ENCODE results near the gene ACCS.

The ACCS gene

GRCh38 chr11:44030996-44031395 is 35.1 kb upstream of the ACCS start:
- Histone ChIP-seq H3K18ac (ENCODE audit: low read length) (no peak overlapping the region), H2BK15ac (ENCODE audit: low read length) (no peak overlapping the region), H3K79me1 (ENCODE audit: low read depth, low read length) (no peaks in the 10 kb centered on the region), H3K14ac (ENCODE audit: low read length) (no peak overlapping the region), H3K4me1 (ENCODE audit: control insufficient read depth in 2 of 2, insufficient read depth in 1 of 2, low read depth in 1 of 2, low read length in 2 of 2) (peaks cover 10 to 22% of the 10 kb centered on the region in 2 donors), H3K36me3 (replicated peaks in 1 of 2; ENCODE audit: control insufficient read depth in 2 of 2, insufficient read depth in 2 of 2, low read length in 2 of 2) (no peaks in the 10 kb centered on the region), H3K27me3 (ENCODE audit: control insufficient read depth in 3 of 3, insufficient read depth in 3 of 3, low read depth in 1 of 3, low read length in 3 of 3) (peaks cover 0 to 3% (median 0%) of the 10 kb centered on the region in 3 experiments), H3K23ac (ENCODE audit: low read depth, low read length, poor library complexity) (no peak overlapping the region), H2BK120ac (ENCODE audit: low read depth, low read length) (no peak overlapping the region), H4K8ac (ENCODE audit: low read depth, low read length) (no peak overlapping the region), H4K91ac (ENCODE audit: low read depth, low read length, poor library complexity) (no peak overlapping the region), H3K9me3 (replicated peaks in 1 of 2; ENCODE audit: control insufficient read depth in 2 of 2, insufficient read depth in 1 of 2, low read depth in 1 of 2, low read length in 2 of 2) (no peaks in the 10 kb centered on the region), H3K4me3 (ENCODE audit: low read length in 2 of 2) (no peak overlapping the region), H2BK5ac (ENCODE audit: low read length) (no peak overlapping the region), H3K4ac (ENCODE audit: low read length) (no peak overlapping the region), H2AFZ (ENCODE audit: low read length) (no peak overlapping the region), H2BK12ac (ENCODE audit: low read length) (no peak overlapping the region), H2AK5ac (ENCODE audit: low read depth, low read length) (no peak overlapping the region), H3K4me2 (ENCODE audit: insufficient read depth, low read length, poor library complexity, severe bottlenecking) (no peak overlapping the region), H3K27ac (replicated peaks; ENCODE audit: low read length) (no peak overlapping the region), H3K9ac (ENCODE audit: low read depth, low read length, poor library complexity) (no peak overlapping the region)
- DNase-seq (ENCODE audit: low spot score), result no peak
- WGBS, 2 donors (ENCODE audit: extremely low coverage in 2 of 2, insufficient read length in 2 of 2, insufficient replicate concordance in 1 of 2), result no CpG with 5 or more reads among the region's 5 CpGs

- Histone ChIP-seq H3K27ac (replicated peaks; ENCODE audit: low read length) (no peak overlapping the region), H3K4ac (ENCODE audit: low read length) (no peak overlapping the region), H3K4me3 (ENCODE audit: low read length in 2 of 2) (no peak overlapping the region), H3K9ac (ENCODE audit: low read depth, low read length, poor library complexity) (no peak overlapping the region), H3K18ac (ENCODE audit: low read length) (no peak overlapping the region), H3K14ac (ENCODE audit: low read length) (no peak overlapping the region), H3K23ac (ENCODE audit: low read depth, low read length, poor library complexity) (no peak overlapping the region), H4K8ac (ENCODE audit: low read depth, low read length) (no peak overlapping the region), H3K79me1 (ENCODE audit: low read depth, low read length) (no peaks in the 10 kb centered on the region), H3K9me3 (replicated peaks in 1 of 2; ENCODE audit: control insufficient read depth in 2 of 2, insufficient read depth in 1 of 2, low read depth in 1 of 2, low read length in 2 of 2) (no peaks in the 10 kb centered on the region), H4K91ac (ENCODE audit: low read depth, low read length, poor library complexity) (no peak overlapping the region), H3K27me3 (ENCODE audit: control insufficient read depth in 3 of 3, insufficient read depth in 3 of 3, low read depth in 1 of 3, low read length in 3 of 3) (peaks cover 0 to 3% (median 0%) of the 10 kb centered on the region in 3 experiments), H2AK5ac (ENCODE audit: low read depth, low read length) (no peak overlapping the region), H2BK5ac (ENCODE audit: low read length) (no peak overlapping the region), H3K4me2 (ENCODE audit: insufficient read depth, low read length, poor library complexity, severe bottlenecking) (no peak overlapping the region), H3K36me3 (replicated peaks in 1 of 2; ENCODE audit: control insufficient read depth in 2 of 2, insufficient read depth in 2 of 2, low read length in 2 of 2) (no peaks in the 10 kb centered on the region), H3K4me1 (ENCODE audit: control insufficient read depth in 2 of 2, insufficient read depth in 1 of 2, low read depth in 1 of 2, low read length in 2 of 2) (peaks cover 10 to 22% of the 10 kb centered on the region in 2 donors), H2AFZ (ENCODE audit: low read length) (no peak overlapping the region), H2BK120ac (ENCODE audit: low read depth, low read length) (no peak overlapping the region), H2BK15ac (ENCODE audit: low read length) (no peak overlapping the region), H2BK12ac (ENCODE audit: low read length) (no peak overlapping the region)
- WGBS, 2 donors (ENCODE audit: extremely low coverage in 2 of 2, insufficient read length in 2 of 2, insufficient replicate concordance in 1 of 2), result no CpG with 5 or more reads among the region's 5 CpGs
- DNase-seq (ENCODE audit: low spot score), result no peak
These were observed 34.5 kb upstream of the ACCS start for GRCh38 chr11:44031549-44031948.

DNA sequence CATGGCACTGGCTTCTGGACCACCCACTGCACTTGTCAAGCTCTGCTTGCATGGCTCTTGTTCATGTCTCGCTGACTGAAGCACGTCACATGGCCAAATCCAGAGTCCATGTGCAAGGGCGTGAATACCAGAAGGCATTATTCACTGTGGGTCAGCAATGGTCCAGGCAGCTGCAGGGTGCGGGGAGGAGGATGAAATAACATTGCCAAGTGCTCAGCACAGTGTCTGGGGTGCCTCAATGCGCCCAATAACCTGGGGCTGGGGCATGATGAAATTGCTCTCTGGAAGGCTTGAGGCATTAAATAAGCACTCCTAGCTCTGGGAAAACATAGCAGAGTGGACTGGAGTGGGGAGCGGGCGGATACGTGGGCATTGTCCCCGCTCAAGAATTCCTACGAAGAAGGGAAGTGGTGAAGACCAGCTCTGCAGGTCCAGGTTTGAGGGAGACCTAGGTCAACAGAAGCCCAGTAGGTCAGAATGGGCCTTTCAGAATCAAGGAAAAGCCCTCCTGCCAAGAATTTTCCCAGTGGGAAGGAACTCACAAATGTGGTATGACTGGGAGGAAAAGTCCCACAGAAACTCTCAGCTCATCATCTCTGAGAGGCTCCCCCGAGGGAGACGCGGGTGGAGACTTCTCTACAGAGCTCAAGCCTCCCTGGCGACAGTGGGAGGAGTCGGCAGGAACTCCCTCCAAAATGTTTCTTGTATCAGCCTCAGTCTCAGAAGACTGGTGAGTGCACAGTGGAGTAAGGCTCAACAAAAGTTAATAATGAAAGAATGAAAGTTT is 33.6 kb upstream of the ACCS start:
- WGBS, 2 donors (ENCODE audit: extremely low coverage in 2 of 2, insufficient read length in 2 of 2, insufficient replicate concordance in 1 of 2), result no CpG with 5 or more reads among the region's 15 CpGs
- H2BK12ac ChIP-seq (ENCODE audit: low read length), result peak overlapping the region; percentile 79
- H3K79me1 ChIP-seq (ENCODE audit: low read depth, low read length), result no peaks in the 10 kb centered on the region
- no peak for DNase-seq (ENCODE audit: low spot score)
- H2BK5ac ChIP-seq (ENCODE audit: low read length), result no peak overlapping the region
- H3K4ac ChIP-seq (ENCODE audit: low read length), result peak overlapping the region; percentile 80
- no peak overlapping the region for H3K27ac ChIP-seq (replicated peaks; ENCODE audit: low read length)
- H2BK15ac ChIP-seq (ENCODE audit: low read length), result peak overlapping the region; percentile 60
- H3K27me3 ChIP-seq (ENCODE audit: control insufficient read depth in 3 of 3, insufficient read depth in 3 of 3, low read depth in 1 of 3, low read length in 3 of 3), result peaks cover 0 to 3% (median 0%) of the 10 kb centered on the region in 3 experiments
- no peak overlapping the region for H3K4me2 ChIP-seq (ENCODE audit: insufficient read depth, low read length, poor library complexity, severe bottlenecking)
- H3K18ac ChIP-seq (ENCODE audit: low read length), result peak overlapping the region; percentile 82
- H4K8ac ChIP-seq (ENCODE audit: low read depth, low read length), result no peak overlapping the region
- H4K91ac ChIP-seq (ENCODE audit: low read depth, low read length, poor library complexity), result no peak overlapping the region
- H3K9ac ChIP-seq (ENCODE audit: low read depth, low read length, poor library complexity), result no peak overlapping the region
- H3K14ac ChIP-seq (ENCODE audit: low read length), result no peak overlapping the region
- H2BK120ac ChIP-seq (ENCODE audit: low read depth, low read length), result peak overlapping the region; percentile 84
- no peaks in the 10 kb centered on the region for H3K36me3 ChIP-seq (replicated peaks in 1 of 2; ENCODE audit: control insufficient read depth in 2 of 2, insufficient read depth in 2 of 2, low read length in 2 of 2)
- H3K23ac ChIP-seq (ENCODE audit: low read depth, low read length, poor library complexity), result peak overlapping the region; percentile 40
- H2AK5ac ChIP-seq (ENCODE audit: low read depth, low read length), result peak overlapping the region; percentile 15
- no peak overlapping the region for H2AFZ ChIP-seq (ENCODE audit: low read length)
- peak overlapping the region in 1 of 2 donors; percentile 62 for H3K4me3 ChIP-seq (ENCODE audit: low read length in 2 of 2)
- no peaks in the 10 kb centered on the region for H3K9me3 ChIP-seq (replicated peaks in 1 of 2; ENCODE audit: control insufficient read depth in 2 of 2, insufficient read depth in 1 of 2, low read depth in 1 of 2, low read length in 2 of 2)
- H3K4me1 ChIP-seq (ENCODE audit: control insufficient read depth in 2 of 2, insufficient read depth in 1 of 2, low read depth in 1 of 2, low read length in 2 of 2), result peaks cover 13 to 22% of the 10 kb centered on the region in 2 donors

DNA sequence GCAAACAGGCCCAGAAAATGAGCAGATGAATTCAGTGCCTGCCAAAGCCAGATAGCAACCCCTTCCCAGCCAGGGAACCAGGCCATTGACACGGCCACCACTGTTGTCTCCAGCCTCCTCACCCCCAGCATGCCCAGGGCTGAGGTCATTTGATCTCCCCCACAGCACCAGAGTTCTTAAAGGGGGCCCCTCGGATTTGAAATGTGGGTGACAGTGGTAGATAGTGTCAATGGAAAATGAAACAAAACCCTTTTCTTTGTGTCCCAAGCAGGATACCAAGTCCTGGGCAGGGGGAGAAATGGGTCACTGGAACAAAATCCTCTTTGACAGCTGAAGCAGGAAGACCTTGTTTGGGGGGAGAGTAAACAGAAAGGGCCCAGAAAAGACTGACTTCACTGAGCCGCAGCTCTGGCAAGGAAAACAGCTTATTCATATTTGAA is 32.6 kb upstream of the ACCS start:
- Histone ChIP-seq H3K4me3 (ENCODE audit: low read length in 2 of 2) (no peak overlapping the region), H3K18ac (ENCODE audit: low read length) (no peak overlapping the region), H3K14ac (ENCODE audit: low read length) (no peak overlapping the region), H2BK12ac (ENCODE audit: low read length) (no peak overlapping the region), H4K91ac (ENCODE audit: low read depth, low read length, poor library complexity) (no peak overlapping the region), H3K27me3 (ENCODE audit: control insufficient read depth in 3 of 3, insufficient read depth in 3 of 3, low read depth in 1 of 3, low read length in 3 of 3) (peaks cover 0 to 3% (median 0%) of the 10 kb centered on the region in 3 experiments), H3K36me3 (replicated peaks in 1 of 2; ENCODE audit: control insufficient read depth in 2 of 2, insufficient read depth in 2 of 2, low read length in 2 of 2) (no peaks in the 10 kb centered on the region), H3K4me1 (ENCODE audit: control insufficient read depth in 2 of 2, insufficient read depth in 1 of 2, low read depth in 1 of 2, low read length in 2 of 2) (peaks cover 13 to 22% of the 10 kb centered on the region in 2 donors), H2AFZ (ENCODE audit: low read length) (peak overlapping the region; percentile 39), H3K4ac (ENCODE audit: low read length) (no peak overlapping the region), H3K23ac (ENCODE audit: low read depth, low read length, poor library complexity) (no peak overlapping the region), H4K8ac (ENCODE audit: low read depth, low read length) (no peak overlapping the region), H3K9ac (ENCODE audit: low read depth, low read length, poor library complexity) (no peak overlapping the region), H3K4me2 (ENCODE audit: insufficient read depth, low read length, poor library complexity, severe bottlenecking) (no peak overlapping the region), H3K79me1 (ENCODE audit: low read depth, low read length) (no peaks in the 10 kb centered on the region), H3K27ac (replicated peaks; ENCODE audit: low read length) (no peak overlapping the region), H2AK5ac (ENCODE audit: low read depth, low read length) (no peak overlapping the region), H2BK120ac (ENCODE audit: low read depth, low read length) (no peak overlapping the region), H2BK5ac (ENCODE audit: low read length) (no peak overlapping the region), H2BK15ac (ENCODE audit: low read length) (no peak overlapping the region), H3K9me3 (replicated peaks in 1 of 2; ENCODE audit: control insufficient read depth in 2 of 2, insufficient read depth in 1 of 2, low read depth in 1 of 2, low read length in 2 of 2) (no peaks in the 10 kb centered on the region)
- no CpG with 5 or more reads among the region's 3 CpGs for WGBS, 2 donors (ENCODE audit: extremely low coverage in 2 of 2, insufficient read length in 2 of 2, insufficient replicate concordance in 1 of 2)
- DNase-seq (ENCODE audit: low spot score), result no peak

Data from neuronal stem cell (in vitro differentiated cells).